Activated T-cell treated with anti-CD3 and anti-CD28 coated beads for 4 hours (primary cell): Measurements from ENCODE around the gene TBX15.

Experiments used
- DNase-seq: peaks from one replicate; pipeline ENCODE4 v3.0.0-alpha.2; 2020

TBX15 gene

GRCh38 chr1:119001181-119002027, 13.3 kb upstream of the TBX15 start:
- DNase-seq: no peak

GRCh38 chr1:119000371-119001180, 12.4 kb upstream of the TBX15 start:
- no peak for DNase-seq

GRCh38 chr1:118999348-119000071, 11.4 kb upstream of the TBX15 start:
- no peak for DNase-seq

DNA sequence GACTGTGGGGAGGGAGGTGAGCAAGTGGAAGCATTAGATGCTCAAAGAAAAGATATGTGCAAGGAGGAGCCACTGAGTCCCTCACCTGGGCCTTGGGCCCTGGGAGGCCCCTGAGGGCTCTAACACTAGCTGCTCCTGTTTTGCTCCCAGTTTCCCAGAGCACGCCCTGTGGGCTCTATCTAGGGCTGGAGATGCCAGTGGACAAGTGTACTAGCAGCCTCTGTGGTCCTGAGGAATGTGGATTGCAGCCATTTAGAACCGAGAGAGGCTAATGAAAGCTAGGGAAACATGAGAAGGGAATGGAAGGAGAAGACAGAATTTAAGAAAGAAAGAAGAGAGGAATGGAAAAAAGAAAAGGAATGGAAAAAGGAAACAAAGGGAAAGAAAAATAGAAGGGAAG, 10.0 kb upstream of the TBX15 start:
- no peak for DNase-seq

DNA sequence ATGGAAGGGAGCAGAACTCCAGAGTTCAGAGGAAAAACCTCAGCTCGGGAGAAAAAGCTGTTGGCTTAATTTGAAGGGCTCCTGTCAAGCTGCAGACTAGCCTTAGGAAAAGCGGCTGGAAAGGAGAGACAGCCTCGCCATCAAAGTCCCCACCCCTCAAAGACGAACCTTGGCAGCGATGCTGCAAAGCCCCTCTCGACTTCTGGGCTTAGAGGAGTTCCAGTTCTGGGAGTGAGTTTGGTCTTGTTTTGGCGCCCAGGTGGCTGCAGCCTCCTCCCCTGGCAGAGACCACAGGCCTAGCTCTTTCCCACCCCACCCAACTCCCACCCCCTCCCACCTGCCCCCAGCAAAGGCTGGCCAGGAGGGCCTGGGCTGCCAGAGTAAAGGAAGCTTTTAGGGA, 9.1 kb upstream of the TBX15 start:
- DNase-seq: no peak

DNA sequence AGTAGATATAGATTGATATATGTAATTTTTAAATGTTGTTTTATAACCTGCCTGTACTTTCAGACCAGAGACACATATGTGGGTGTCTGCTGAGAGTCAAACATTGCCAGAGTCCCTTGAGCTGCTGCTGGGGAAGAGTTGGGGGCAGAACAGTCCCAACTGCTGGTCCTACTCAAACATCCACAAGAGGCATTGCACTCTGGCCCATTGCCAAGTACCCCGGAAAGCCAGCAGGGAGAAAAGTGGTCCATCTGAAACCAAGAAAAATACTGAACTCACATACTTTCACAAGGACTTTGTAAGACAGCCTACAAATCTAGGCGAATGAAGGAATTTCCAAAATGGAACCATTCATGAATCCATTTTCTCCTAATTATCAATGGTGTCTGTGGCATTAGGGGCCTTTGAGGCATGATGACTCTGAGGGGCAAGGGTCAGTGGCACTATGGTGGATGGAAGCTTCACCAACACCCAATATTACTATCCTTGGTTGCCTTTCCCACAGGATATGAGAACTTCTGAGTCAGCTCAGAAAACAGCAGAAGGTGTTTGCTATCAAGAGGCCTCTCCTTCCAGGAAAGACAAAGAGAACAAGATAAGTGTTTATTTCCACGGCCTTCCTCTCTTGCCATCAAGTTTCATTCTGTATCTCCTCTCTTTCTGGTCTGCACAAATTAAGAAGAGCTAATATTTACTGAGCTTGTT, 7.3 kb upstream of the TBX15 start:
- DNase-seq: no peak

GRCh38 chr1:118993700-118994026, 5.5 kb upstream of the TBX15 start:
- DNase-seq: no peak

DNA sequence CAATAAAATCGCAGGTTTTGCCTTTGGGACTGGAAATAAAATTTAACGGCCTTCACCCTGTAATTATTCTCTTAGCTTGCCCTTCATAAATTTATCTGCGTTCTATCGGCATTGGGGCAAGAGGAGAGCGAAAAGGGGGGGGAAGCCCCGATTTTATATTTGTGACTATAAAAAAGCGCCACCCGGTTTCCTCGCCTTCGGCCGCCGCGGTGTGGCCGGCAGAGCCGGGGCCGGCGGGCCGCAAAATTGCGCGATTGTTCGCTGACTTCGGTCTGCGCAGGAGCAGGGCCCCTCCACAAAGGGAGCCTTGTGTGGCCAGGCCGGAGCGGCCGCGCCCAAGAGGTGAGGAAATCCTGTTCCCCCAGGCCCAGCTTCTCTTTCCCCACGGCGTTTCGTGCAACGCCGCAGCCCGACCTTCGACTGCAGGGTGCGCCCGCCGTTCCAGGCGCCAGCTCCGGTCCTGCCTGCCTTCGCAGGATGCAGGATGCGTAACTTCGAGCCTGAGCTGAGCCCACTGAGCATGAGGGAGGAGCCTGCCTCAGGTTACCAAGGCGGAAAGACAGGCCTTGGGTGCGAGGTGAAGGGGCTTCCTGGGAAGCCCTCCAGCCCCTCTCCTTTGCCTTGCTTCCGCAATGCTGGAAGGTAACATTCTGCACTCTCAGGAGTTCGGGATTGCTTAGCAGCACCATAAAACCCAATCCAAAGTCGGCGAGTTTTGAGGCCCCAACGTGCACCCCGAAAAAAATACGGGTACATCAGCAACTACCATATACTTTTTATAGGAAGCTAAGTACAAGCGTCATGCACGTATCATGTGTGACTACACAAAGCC, 4.9 kb upstream of the TBX15 start:
- DNase-seq: no peak

GRCh38 chr1:118992237-118992825, 4.2 kb upstream of the TBX15 start:
- DNase-seq: no peak

DNA sequence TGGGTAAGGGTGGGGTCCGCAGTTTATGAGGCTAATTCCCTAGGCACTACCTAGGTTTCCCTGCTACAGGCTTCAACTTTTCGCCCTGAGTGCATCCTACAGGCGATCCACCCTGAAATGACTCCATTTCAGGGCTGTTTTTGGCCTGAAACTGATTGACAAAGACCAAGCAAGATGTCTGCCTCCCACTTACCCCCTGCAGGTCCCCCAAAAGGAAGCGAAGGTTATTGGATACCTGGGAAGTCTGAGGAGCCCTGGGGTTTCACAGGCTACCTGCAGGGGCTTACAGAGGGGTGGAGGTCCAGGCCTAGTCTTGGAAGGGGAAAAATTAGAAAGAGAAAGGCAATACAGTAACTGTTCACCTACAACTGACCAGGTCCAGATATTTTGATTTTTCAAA, 3.3 kb upstream of the TBX15 start:
- DNase-seq: no peak

GRCh38 chr1:118990513-118991152, 2.5 kb upstream of the TBX15 start:
- no peak for DNase-seq

- no peak for DNase-seq
Measured at GRCh38 chr1:118989878-118990378, 1.8 kb upstream of the TBX15 start.

DNA sequence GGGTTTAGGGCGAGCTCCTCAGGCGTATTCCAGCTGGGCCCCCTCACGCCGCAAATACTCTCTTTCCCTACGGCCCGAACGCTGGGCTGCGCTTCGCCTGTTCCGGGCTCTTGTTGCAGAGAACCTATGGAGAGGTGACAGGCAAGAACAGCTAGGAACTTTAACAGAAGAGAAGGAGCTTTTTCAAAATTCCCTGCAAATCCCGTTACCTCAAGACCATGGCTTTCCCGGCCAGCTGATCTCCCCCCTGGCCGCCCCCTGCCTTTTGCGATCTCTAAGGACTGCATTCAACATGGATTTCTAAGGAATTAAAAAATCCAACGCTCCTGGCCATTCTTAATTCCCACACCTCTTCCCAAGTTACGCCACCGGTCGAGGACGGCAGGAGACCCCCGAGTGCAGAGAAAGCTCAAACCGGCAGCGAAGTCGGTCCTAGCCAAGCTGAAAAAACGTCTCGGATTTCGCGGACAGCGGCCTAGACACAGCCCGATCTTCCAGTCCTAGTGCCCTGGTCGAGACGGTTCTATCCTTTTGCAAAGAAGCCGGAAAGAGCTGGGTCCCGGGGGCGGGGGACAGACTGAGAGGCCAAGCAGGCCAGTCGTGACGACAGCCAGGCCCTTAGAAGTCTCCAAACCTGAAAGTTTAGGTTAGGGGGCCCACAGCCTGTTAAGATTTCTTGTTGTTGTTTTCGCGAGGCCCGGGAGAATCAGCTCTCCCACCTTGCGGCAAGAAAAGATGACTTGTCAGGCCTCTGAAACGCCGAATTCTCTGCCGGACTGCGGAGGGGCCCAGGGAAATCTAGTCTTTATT, 1.1 kb upstream of the TBX15 start:
- no peak for DNase-seq

DNA sequence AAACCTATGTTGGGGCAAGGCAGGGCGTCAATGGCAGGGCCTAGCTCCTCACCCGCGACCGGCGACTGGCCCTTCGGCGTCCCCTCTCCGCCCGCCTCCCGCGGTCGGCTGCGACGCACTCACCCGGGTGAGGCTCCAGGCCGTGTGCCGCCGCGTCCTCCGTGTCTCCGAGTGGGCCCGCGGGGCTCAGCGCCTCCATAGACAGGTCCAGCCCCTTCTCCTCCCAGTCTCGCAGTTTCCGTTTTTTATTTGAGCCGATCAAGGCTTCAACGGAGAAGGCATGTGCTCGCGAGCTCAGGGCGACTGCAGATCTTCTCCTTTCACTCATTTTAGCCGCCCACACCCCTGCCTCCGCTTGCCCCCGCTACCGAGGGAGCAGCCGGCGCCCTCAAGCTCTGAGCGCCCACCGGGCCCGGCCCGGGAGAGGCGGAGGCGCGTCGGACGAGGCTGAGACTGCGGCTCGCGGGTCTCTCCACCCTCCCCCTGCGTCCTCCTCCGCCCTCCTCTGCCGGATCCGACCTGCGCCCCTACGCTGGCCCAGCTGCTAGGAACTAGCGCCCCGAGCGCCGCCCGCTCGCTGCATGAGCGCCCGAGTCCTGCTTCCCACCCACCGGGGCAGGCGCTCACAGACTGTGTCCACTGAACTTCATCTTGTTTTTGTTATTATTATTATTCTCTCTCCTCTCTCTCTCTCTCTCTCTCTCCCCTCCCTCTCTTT, 516 bp downstream of the TBX15 start:
- no peak for DNase-seq

- DNase-seq: no peak
Measured at GRCh38 chr1:118986555-118987467, 1.3 kb downstream of the TBX15 start.

DNA sequence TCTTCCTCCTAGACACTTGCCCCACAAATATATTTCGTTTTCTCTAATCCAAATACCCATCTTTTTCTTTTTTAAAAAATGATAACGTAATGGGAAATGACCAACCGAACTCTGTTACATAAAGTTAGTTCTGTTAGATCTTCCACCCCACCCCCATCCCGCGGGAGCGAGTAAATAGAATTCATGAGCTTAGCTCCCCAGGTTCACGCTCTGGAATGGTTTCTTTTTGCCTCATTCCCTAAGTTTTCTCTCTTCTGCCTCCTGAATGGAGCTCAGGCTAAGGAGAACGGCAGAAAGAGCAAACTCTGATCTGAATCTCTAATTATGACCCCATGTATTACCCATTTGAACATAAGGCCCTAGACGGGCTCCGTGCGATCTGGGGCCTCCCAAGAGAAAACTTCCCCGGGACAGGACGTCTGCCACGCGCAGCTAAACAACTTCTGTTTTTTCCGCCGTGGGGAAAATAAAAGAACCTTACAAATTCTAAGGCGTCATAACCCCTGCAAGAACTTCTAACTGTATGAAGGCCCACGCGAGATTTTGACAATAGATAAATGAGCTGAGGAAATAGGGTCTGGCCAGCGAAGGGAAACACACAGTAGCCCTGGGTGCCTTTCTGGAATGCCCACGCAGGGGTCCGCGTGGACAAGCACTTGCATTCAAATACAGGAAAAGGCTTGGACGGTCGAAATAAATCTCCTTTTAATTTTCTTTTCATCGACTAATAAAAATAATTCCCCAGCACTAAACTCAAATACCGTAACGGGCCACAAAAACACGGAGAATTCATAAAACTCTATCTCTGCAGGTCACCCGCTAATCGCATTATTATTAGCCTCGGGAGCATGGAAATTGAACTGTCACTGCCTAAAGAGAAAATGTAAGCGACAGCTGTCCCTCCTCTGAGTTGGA, 2.2 kb downstream of the TBX15 start:
- DNase-seq: no peak
